ENCODE results near the gene VAC14.

DNA sequence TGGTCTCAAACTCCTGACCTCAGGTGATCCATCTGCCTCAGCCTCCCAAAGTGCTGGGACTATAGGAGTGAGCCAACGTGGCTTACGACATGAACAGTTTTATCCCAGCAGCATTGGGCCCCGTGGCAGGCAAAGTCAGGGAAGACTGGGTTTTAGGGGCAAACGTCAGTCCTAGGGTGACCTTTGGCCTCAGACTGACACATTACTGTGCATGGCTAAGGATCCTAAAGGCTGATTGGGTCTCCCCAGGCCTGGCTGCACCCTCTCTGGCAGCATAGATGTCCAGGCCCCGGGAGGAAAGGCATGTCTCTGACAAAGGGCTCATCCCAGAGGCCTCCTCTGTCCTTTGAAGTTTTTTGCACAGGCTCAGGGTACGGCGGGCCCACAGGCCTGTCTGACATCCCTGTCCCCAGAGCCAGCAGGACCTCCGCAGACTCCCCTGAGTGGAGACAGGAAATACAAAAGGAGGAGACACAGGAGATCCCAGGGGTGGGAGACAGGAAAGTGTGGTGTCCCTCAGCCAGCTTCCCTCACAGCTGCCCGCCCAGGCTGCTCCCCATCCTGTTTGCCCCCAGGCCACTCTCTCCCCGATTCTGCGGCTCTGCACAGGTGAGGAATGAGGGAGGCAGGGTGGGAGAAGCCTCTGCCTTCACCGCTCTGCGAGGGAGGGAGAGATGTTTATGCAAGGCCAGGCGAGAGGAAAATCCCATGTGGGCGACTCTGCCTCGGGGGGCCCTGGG, 60.6 kb downstream of the VAC14 start:
- TF ChIP-seq EZH2 (IDR thresholded peaks at IDR 0.05; ENCODE audit: insufficient read depth, poor library complexity, severe bottlenecking) = no peak
- no peak for TF ChIP-seq EZH2phosphoT487 (IDR thresholded peaks at IDR 0.05; ENCODE audit: insufficient read depth, low read depth)

Measured in GM23248 (cell line).